NK-92 (cell line): ENCODE data around the gene RALGPS1.

ENCODE experiments used
- DNase-seq: peaks from one replicate; lab custom pipeline; 2025; ENCODE audit not compliant: unreplicated experiment; lab: John Stamatoyannopoulos, UW

The RALGPS1 gene

DNA sequence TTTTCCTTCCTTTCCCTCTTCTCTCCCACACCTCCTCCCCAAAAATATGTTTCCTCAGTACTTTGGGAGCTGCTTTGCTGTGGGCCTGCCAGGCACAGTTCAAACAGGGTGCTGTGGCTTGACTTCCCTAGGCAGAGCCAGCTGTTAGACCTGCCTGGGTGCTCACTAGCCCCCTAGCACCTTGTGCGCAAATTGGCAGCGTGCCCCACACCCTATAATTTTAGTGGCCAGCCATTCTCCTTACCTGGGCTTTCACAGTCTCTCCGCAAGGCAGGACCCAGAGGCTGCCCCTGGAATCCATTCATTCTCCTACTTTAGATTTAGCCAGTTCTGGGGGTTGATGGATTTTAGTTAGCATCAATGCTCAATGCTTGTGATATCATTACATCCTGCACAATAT lies 135.6 kb downstream of the RALGPS1 start:
- no peak for DNase-seq

DNA sequence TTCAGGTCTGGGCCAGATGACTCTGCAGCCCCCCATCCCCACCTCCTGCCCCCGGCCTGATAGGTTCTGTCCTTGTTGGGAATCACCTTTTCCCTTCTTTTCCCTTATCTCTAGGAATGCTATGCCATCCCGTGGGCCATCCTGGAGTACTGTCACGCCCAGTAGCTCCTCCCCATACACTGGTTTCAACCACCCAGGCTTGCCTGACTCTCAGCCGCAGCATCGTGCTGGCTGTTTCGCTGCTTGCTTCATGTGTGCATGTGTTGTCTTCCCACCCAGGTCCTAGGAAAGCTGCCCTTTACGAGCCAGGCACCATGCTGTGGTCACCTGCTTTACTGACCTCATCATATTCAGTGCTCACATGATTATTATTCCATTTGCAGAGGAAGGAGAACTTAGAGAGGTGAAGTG lies 136.0 kb downstream of the RALGPS1 start:
- DNase-seq: no peak

DNA sequence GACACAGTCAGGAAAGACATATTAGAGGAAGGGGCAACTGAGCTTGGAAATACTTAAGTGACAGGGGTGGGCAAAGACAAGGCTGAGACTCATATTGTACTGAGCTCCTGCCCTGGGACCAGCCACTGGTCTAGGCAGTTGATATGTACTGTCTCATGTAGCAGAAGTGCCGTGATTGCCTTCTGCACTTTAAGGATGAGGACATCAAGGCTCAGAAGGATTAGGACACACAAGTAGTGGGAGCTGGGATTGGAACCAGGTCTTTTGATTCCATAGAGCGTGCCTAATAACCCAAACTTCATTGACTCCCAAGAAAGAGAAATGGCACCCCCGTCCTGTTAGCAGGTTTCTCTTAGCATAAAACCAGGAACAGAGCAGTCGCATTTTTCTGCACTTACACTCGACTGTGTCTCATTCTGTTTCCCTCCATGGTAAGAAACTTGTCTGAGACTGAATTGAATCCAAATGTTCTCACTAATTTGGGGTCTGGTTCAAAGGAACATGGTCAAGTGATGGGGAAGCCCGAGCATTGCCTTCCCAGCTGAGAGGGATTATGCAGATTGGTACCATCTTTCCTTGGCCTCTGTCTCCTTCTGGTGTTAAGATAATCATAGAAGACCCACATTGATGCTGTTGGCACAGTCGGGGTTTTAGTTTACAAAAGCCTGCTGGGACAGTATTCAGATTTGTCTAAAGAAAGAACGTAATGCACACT lies 137.5 kb downstream of the RALGPS1 start:
- DNase-seq: no peak

DNA sequence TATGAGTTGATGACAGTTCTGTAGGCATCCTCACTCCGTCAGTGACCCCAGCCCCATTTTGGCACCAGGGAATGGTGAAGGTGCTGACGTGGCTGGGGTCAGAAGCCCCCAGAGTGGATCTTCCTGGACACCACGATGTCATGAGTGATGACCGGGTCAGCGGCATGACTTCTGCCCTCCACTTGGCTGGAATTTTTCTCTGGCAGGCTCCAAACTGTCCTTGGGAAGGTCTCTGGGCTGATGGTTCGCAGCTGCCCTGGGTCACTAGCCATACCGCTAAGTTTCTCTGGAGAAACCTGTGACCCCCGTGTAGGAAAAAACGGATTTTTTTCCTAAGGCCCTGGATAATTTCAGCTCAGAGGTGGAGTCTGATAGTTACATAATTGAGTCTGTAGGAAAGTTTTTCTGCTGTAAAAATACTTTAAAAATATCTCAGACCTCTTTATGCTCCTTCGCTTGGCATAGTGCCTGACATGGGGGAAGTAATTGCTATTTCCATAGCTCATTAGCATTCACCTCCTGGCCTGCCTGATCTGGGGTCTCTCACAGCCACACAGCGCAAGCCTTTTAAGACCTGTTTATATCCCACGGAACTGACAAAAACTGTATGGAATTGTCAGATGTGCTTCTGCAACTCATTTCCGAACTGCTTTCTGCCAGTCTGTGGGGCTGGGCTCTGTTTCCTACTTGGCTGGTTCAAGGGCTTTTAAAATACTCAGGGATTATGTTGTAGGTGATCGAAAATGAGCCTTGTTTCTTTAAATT lies 138.7 kb downstream of the RALGPS1 start:
- no peak for DNase-seq

DNA sequence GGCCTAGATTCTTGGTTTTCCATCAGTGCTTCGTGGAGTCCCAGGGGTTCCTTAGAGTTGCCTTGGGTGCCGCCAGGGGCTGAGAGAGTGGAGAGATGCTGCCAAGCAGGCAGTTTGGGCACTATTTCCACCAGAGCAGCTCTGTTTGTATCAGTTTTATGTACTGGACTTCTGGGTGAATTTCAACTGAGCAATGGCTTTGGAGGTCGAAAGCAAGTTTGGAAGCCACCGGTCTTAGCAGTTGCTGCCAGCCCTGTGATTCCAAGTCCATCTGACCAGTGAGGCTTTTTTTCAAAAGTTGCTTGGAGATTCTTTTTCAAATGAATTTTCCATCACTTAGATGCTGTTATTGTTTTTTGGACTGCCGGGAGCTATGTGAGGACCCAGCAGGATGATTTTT lies 139.4 kb downstream of the RALGPS1 start:
- no peak for DNase-seq

DNA sequence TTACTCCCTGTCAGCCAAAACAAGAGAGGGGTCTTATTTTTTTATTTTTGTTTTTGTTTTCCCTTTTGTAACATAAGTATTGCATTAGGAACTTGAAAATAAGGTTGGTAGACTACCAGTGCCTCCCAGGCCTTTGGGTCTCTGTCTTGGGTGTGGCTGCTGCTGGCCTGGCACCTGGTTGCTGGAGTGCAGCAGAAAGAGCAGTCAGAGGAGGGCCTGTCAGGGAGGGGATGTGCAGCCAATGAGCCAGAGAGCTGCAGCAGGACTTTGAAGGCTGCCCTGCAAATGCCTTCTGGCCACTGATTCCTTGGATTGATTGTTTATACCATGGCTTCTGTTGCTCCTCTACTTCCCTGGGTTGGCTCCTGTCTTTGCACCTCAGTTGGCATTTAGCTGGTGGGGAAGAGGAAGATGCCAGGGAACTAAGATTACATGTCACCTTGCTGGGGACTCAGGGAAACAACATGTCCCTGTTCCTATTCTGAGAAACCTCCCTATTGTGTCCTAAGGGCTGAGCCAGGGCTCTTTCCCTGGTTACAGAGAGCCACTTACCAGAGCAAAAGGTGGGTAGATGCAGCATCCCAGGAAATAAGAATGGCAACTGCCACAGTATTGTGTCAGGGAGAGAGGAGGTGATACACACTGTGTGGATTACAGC lies 141.3 kb downstream of the RALGPS1 start:
- DNase-seq: no peak

DNA sequence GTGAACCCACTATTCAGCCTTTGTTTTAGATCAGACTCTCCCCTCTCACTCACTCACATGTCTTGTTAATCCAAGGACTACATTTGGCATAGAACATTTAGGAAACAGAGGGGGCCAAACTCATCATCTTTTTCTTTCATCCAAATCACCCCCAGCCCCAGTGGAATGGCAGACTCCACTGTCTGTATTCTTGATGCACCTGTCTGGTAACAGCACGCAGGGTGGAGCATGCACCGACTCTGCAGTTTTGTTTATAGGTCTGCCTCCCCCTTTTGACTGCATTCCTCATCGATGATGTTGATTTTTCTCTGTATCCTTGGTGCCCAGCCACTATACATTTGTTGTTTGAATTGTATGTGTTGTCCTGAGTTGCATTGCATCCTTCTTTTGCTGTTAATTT lies 141.9 kb downstream of the RALGPS1 start:
- DNase-seq: no peak

DNA sequence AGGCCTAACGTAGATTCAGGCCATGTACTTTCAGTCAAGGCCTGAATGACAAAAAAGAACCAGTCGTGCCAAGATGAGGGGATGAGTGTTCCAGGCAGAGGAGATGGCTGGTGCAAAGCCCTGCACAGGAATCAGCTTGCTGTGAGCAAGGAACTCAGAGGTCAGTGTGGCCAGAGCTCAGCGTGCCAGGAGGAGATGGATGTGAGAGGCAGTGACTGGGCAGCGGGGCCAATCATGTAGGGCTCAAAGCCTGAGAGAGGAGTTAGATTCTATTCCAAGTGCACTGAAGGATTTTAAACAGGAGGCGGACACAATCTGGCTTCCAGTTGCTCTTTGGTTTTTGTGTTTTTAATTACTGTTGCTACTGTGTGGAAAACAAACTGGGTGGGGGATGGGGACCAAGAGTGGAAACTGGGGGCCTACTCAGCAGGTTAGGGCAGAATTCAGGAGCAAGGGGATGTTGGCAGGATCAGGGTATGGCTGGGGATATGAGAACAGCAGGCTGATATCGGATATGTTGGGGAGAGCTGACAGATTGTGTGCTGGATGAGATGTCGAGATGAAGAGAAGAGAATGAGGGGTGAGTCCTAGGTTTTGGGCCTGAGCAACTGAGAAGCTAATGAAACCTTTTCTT lies 143.5 kb downstream of the RALGPS1 start:
- no peak for DNase-seq

DNA sequence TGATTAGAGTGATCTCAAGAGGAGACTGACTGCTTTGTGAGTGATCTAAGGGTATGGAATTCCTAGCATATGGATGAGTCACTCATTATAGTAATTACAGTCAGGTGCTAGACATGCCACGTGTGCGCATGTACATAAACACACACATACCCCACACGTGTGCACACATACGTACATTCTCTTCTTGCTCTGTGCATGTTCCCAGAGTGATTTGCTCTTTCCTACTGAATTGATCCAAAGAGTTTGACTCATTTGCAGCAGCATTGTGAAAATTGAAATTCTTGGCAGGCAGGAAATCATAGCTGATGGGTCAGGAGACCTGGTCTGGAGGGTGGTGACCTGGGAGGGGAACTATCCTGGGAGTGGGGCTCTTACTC lies 144.1 kb downstream of the RALGPS1 start:
- no peak for DNase-seq

DNA sequence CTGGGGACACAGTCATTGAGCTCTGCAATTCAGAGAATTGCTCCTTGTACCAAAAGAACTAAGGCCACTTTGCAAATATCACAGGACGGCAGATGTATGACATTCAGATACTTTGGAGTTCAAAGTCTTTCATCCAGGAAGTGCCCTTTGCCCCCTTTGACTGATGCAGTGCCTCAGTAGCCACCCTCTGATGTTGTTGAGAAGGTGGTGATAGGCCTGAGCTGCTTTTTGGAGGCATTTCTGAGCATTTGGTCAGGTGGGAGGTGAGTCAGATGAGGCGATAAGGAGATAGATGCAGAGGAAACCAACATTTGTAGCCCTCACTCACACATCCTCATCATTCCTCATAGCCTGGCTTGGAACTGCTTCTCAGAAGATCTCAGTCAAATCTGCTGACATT lies 144.4 kb downstream of the RALGPS1 start:
- no peak for DNase-seq

DNA sequence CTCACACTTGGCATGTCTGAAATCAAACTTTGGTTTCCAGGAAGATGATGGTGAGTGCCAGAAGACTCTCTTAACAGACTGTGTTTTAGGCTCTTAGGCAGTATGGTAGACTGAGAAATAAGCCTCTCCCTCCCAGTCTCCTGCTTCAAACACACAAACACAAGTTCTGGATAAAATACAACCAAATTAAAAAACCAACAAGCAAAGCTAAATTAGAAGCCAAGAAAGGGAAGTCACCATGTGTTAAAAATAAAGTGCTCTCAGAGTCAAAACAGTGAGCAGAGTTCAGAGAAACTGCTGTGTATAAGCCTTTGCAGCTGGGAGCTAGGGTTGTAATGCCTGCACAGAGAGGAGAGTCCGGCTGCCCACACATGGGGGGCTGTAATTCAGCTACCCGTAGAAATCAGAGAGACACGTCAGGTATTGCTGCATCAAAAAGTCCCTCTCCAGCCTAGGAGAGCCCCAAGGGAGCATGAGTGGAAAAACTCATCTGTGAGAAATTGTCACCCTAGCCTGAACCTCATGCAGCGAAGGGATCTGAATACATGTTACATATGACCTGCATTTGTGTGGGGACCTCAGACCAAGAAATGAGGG lies 145.3 kb downstream of the RALGPS1 start:
- no peak for DNase-seq

DNA sequence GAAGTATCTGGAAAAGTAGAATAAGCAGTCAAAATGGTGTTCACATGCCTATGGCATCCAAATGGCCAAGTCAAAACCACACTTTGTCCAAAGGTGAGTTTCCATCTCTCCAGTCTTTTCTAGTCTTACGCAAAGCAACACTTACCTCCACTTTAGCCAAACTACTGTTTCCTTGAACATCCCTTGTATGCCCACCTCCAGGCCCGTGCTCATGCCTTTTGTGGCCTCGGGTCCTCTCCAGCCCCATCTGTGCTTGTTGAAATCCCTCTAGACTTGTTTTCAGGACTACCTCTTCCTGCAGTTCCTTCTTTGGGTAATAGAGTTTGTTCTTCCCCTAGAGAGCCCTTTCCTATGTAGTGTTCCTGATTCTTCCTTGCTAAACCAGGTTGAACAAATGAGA lies 146.8 kb downstream of the RALGPS1 start:
- no peak for DNase-seq

DNA sequence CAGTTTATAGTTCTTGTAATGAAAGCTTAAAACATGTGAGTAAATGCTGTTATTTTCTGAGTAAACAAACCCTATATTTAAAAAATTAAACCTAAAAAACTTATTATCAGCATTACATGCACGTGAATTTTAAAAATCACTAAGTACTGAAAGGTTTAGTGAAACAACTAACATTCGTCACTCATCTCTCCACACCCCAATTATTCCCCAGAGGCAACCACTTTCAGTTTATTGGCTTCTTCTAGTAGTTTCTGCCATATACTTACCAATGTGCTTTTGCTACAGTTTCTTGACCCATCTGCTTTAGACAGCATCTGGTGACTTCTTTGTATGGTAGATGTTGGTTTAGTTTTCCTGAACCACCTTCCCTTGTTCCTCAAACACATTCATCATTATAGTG lies 149.8 kb downstream of the RALGPS1 start:
- no peak for DNase-seq

DNA sequence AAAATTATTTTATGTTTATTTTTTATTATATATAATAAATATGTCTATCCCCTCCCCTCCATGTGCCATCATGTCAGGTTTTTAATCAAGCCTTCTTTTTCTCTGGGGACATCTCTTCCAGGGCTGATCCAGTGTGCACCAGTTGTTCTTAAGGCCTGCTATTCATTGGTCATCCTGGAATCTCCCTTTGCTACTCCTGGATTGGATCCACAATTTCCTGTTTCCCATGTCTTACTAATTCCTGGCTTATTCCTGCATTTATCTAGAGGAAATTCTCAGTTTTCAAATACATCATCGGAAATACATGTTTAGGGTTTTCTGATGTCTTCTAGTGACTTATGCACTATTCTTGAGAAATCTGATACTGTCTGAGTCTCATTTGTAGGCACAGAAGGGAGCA lies 151.0 kb downstream of the RALGPS1 start:
- DNase-seq: no peak

DNA sequence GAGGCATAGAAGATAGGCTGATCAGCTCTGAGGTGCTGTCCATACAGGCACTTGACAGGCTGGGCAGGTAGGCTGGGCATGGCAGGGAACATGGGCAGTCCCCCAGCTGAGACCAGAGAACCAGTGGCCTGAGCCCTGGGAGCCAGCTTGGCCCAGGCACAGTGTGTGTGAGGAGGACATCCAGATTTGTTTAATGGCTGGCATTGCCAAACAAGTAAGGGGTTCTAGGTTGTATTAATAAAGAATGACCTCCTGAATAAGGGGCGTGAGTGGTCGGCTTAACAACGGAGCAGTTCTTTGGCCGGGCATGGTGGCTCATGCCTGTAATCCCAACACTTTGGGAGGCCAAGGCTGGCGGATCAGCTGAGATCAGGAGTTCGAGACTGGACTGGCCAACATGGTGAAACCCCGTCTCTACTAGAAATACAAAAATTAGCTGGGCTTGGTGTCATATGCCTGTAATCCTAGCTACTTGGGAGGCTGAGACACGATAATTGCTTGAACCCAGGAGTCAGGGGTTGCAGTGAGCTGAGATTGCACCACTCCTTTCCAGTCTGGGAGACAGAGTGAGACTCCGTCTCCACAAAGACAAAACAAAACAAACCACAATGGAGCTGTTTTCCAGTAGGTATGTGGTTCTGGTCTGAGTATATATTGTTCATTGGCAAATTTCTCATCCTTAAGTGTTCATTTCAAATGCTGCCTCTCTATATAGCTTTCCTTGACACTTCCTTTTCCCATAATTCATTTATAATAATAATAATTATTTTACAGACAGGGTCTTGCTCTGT lies 151.7 kb downstream of the RALGPS1 start:
- DNase-seq: no peak

DNA sequence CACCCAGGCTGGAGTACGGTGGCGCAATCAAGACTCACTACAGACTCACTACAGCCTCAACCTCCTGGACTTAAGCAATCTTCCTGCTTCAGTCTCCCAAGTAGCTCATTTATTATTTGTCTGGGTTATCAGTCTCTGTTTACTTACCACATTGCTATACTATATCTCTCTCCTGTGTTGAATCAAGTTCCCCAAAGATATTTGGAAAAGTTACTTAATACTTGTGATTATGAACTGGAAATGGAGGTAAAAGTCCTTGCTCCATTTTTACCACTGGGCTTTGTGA lies 152.2 kb downstream of the RALGPS1 start:
- DNase-seq: no peak

DNA sequence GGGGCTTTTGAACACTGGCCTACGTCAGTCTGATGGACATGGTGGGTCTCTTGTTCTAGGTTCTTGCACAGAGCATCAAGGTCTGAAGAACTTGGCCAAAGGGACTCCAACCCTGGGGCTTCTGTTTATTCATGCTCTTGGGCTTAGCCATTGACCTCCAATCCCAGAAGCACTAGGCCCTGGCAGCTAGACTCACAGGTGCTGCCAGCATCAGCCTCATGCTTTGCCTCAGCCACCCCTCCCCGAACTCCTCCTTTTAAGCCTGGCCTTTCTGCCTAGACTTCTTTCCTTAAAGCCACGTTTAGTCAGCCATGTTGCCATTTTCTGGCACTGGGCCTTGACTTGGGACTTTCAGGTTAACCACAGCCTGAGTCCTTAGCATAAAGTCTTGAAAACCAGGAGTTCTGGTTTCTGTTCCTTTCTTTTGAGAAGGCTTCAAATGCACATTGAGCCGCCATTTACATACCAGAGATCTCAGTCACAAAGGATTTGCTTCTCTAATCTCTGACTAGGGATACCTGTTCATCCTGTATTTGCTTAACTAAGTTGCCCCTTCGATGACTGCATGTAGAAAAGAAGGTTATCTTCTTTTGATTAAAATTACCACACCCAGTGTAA lies 153.1 kb downstream of the RALGPS1 start:
- DNase-seq: no peak

DNA sequence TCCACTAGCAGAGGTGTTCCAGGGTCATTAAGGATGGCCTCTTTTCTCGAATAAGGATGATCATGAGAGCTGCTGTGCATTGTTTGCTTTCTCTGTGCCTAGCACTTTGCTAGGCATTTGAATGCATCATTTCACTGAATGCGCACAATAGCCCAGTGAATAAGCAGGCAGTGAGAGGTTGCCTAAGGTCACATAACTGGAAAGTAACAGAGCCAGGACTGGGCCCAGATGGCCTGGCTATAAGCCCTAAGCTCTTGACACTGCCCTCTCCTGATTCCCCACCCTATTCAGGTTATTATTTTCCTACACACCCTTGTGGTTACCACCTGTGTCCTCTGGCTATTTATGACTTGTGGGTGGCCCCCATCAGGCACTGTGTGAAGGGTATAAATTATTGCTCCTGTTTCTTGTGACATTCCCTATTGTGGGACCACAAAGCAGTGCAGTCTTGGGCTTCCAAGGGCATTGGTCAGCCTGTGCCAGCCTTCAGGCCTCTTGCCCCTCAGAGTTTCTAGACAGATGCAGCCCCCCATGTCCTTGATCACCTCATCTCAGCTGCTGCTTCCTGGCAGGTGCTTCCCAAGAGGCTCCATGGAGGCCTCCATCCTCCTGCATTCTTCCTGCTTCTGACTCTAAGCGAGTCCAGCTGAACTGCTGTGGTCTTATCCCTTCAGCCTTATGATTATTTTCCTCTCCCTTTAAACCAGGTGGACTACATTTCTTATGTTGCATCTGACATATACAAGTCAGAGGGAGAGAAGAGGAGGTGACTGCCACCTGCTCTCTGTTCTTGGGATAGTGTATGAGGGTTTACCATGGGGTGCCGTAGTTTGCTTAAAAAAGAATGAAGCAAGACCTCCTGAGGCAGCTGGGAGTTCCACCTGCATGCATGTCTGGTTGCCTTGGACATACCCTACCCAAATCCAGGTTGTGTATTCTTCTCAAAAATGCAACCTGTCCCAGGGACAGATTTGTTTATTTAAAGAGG lies 160.3 kb downstream of the RALGPS1 start:
- DNase-seq: no peak
